GM19035 (cell line): Measurements from ENCODE around the gene RBFOX1.

Experiments used
- ATAC-seq: cut with Tn5 transposase; IDR thresholded peaks from one replicate; pipeline ENCODE4 v1.9.1; 2021; ENCODE audit not compliant: unreplicated experiment

The RBFOX1 gene

GRCh38 chr16:7332611-7333010 is at the start of gene RBFOX1:
Gene RBFOX1, plus strand, starts transcription at chr16:7332845.
- ATAC-seq = no peak

GRCh38 chr16:7284780-7285179 is 47.9 kb upstream of the RBFOX1 start:
- ATAC-seq = no peak

GRCh38 chr16:7285520-7285919 is 47.1 kb upstream of the RBFOX1 start:
- no peak for ATAC-seq

- no peak for ATAC-seq
These were observed 43.3 kb upstream of the RBFOX1 start for GRCh38 chr16:7289299-7289698.

GRCh38 chr16:7290682-7291081 is 42.0 kb upstream of the RBFOX1 start:
- no peak for ATAC-seq

GRCh38 chr16:7294020-7294419 is 38.6 kb upstream of the RBFOX1 start:
- ATAC-seq = no peak

- no peak for ATAC-seq
These were observed 29.5 kb upstream of the RBFOX1 start for GRCh38 chr16:7303052-7303610.

- ATAC-seq = no peak
These were observed 28.9 kb upstream of the RBFOX1 start for GRCh38 chr16:7303660-7304200.

GRCh38 chr16:7304279-7304678 is 28.4 kb upstream of the RBFOX1 start:
- ATAC-seq = no peak

- no peak for ATAC-seq
These were observed 27.7 kb upstream of the RBFOX1 start for GRCh38 chr16:7304958-7305357.

- ATAC-seq = no peak
These were observed 19.5 kb upstream of the RBFOX1 start for GRCh38 chr16:7313170-7313569.

- no peak for ATAC-seq
These were observed 18.5 kb upstream of the RBFOX1 start for GRCh38 chr16:7314163-7314562.

- no peak for ATAC-seq
These were observed 16.8 kb upstream of the RBFOX1 start for GRCh38 chr16:7315813-7316212.

GRCh38 chr16:7316281-7316888 is 16.3 kb upstream of the RBFOX1 start:
- ATAC-seq = no peak

- ATAC-seq = no peak
These were observed 14.7 kb upstream of the RBFOX1 start for GRCh38 chr16:7317982-7318381.

GRCh38 chr16:7318686-7319085 is 14.0 kb upstream of the RBFOX1 start:
- ATAC-seq = no peak

- ATAC-seq = no peak
These were observed 13.1 kb upstream of the RBFOX1 start for GRCh38 chr16:7319514-7319913.

- no peak for ATAC-seq
These were observed 11.0 kb upstream of the RBFOX1 start for GRCh38 chr16:7321661-7322060.

GRCh38 chr16:7324321-7324720 is 8.3 kb upstream of the RBFOX1 start:
- no peak for ATAC-seq

- ATAC-seq = no peak
These were observed 6.8 kb upstream of the RBFOX1 start for GRCh38 chr16:7325834-7326233.

- no peak for ATAC-seq
These were observed 1.9 kb upstream of the RBFOX1 start for GRCh38 chr16:7330709-7331108.

GRCh38 chr16:7331997-7332396 is 648 bp upstream of the RBFOX1 start:
- ATAC-seq = no peak

GRCh38 chr16:7333180-7333725 is 608 bp downstream of the RBFOX1 start:
- no peak for ATAC-seq
